ENCODE data around the gene SSBP4. TPM values are rescaled to one million over a fixed set of nuclear protein-coding genes. Genes with fewer than 3 reads are reported as not detected.

The SSBP4 gene
- total and polyA plus RNA-seq, 2 experiments from 2014 or later: 72.6 to 156 TPM

GRCh38 chr19:18464646-18465045, 45.4 kb downstream of the SSBP4 start:
- DNase-seq (ENCODE audit: low spot score): peak; percentile 72

GRCh38 chr19:18465214-18465963, 46.2 kb downstream of the SSBP4 start:
- H3K9me3 ChIP-seq (ENCODE audit: low read depth): no peaks in the 10 kb centered on the region
- H2AFZ ChIP-seq: no peak overlapping the region
- no peak for DNase-seq (ENCODE audit: low spot score)
- peak overlapping the region; percentile 64 for H3K27ac ChIP-seq
- no peaks in the 10 kb centered on the region for H3K9me2 ChIP-seq (replicated peaks; ENCODE audit: insufficient read depth)
- WGBS (ENCODE audit: low lambda C conversion rate, missing lambda C conversion rate): 97% methylated on average over 30 of the region's 30 CpGs
- H3K4me1 ChIP-seq (ENCODE audit: insufficient read depth): peaks cover 26% of the 10 kb centered on the region
- H3K4me2 ChIP-seq: no peak overlapping the region
- no peak for TF ChIP-seq EZH2 (IDR thresholded peaks at IDR 0.05; ENCODE audit: borderline replicate concordance)
- TF ChIP-seq CTCF (IDR thresholded peaks at IDR 0.05; ENCODE audit: poor library complexity): no peak
- no peak for TF ChIP-seq EZH2phosphoT487 (IDR thresholded peaks at IDR 0.05; ENCODE audit: low read depth, severe bottlenecking, unreplicated experiment)
- H3K4me3 ChIP-seq: no peak overlapping the region
- H3K36me3 ChIP-seq (replicated peaks; ENCODE audit: insufficient read depth, low read depth): no peaks in the 10 kb centered on the region
- peaks cover 18% of the 10 kb centered on the region for H3K79me2 ChIP-seq
- no peaks in the 10 kb centered on the region for H3K27me3 ChIP-seq
- peaks cover 23% of the 10 kb centered on the region for H4K20me1 ChIP-seq (ENCODE audit: insufficient read depth, poor library complexity, severe bottlenecking)

More at GRCh38 chr19:18464646-18465045, 45.4 kb downstream of the SSBP4 start:
- H4K20me1 ChIP-seq (ENCODE audit: insufficient read depth, poor library complexity, severe bottlenecking): peaks cover 17% of the 10 kb centered on the region
- H3K27ac ChIP-seq: peak overlapping the region; percentile 64
- no peaks in the 10 kb centered on the region for H3K36me3 ChIP-seq (replicated peaks; ENCODE audit: insufficient read depth, low read depth)
- H3K4me2 ChIP-seq: no peak overlapping the region
- H3K9me2 ChIP-seq (replicated peaks; ENCODE audit: insufficient read depth): no peaks in the 10 kb centered on the region
- no peaks in the 10 kb centered on the region for H3K27me3 ChIP-seq
- no peak overlapping the region for H3K4me3 ChIP-seq
- peaks cover 28% of the 10 kb centered on the region for H3K4me1 ChIP-seq (ENCODE audit: insufficient read depth)
- TF ChIP-seq EZH2phosphoT487 (IDR thresholded peaks at IDR 0.05; ENCODE audit: low read depth, severe bottlenecking, unreplicated experiment): no peak
- no peak for TF ChIP-seq CTCF (IDR thresholded peaks at IDR 0.05; ENCODE audit: poor library complexity)
- TF ChIP-seq EZH2 (IDR thresholded peaks at IDR 0.05; ENCODE audit: borderline replicate concordance): no peak
- H2AFZ ChIP-seq: no peak overlapping the region
- 51% methylated on average over 8 of the region's 8 CpGs for WGBS (ENCODE audit: low lambda C conversion rate, missing lambda C conversion rate)
- peaks cover 18% of the 10 kb centered on the region for H3K79me2 ChIP-seq
- H3K9me3 ChIP-seq (ENCODE audit: low read depth): no peaks in the 10 kb centered on the region

- H3K9me3 ChIP-seq (ENCODE audit: low read depth): no peaks in the 10 kb centered on the region
- 97% methylated on average over 6 of the region's 6 CpGs for WGBS (ENCODE audit: low lambda C conversion rate, missing lambda C conversion rate)
- DNase-seq (ENCODE audit: low spot score): no peak
- H3K79me2 ChIP-seq: peaks cover 18% of the 10 kb centered on the region
- no peak overlapping the region for H3K27ac ChIP-seq
- no peaks in the 10 kb centered on the region for H3K9me2 ChIP-seq (replicated peaks; ENCODE audit: insufficient read depth)
- no peak overlapping the region for H2AFZ ChIP-seq
- peaks cover 22% of the 10 kb centered on the region for H3K4me1 ChIP-seq (ENCODE audit: insufficient read depth)
- H3K36me3 ChIP-seq (replicated peaks; ENCODE audit: insufficient read depth, low read depth): no peaks in the 10 kb centered on the region
- no peaks in the 10 kb centered on the region for H3K27me3 ChIP-seq
- no peak for TF ChIP-seq EZH2phosphoT487 (IDR thresholded peaks at IDR 0.05; ENCODE audit: low read depth, severe bottlenecking, unreplicated experiment)
- no peak for TF ChIP-seq EZH2 (IDR thresholded peaks at IDR 0.05; ENCODE audit: borderline replicate concordance)
- TF ChIP-seq CTCF (IDR thresholded peaks at IDR 0.05; ENCODE audit: poor library complexity): no peak
- H4K20me1 ChIP-seq (ENCODE audit: insufficient read depth, poor library complexity, severe bottlenecking): peaks cover 23% of the 10 kb centered on the region
- H3K4me3 ChIP-seq: no peak overlapping the region
- no peak overlapping the region for H3K4me2 ChIP-seq
Observed at GRCh38 chr19:18465964-18466339, 46.8 kb downstream of the SSBP4 start.

Data from hepatocyte (in vitro differentiated cells).